CD1c-positive myeloid dendritic cell (primary cell): Measurements from ENCODE around the gene CBX5.
"Not testable (repeated sequence)": the region's sequence is repeated elsewhere in the genome, so short reads cannot be mapped to it uniquely, and the experiment has no call there.

Experiments
- DNase-seq: peaks from one replicate; pipeline ENCODE4 v3.0.0-alpha.2; 2016; ENCODE audit errors: extremely low spot score

The CBX5 gene

GRCh38 chr12:54279632-54280467 is at the start of gene CBX5:
Gene CBX5, minus strand, starts transcription at chr12:54280122. Its CDS starts 22,472 bp downstream, at chr12:54257650.
- DNase-seq, result peak; percentile 100

DNA sequence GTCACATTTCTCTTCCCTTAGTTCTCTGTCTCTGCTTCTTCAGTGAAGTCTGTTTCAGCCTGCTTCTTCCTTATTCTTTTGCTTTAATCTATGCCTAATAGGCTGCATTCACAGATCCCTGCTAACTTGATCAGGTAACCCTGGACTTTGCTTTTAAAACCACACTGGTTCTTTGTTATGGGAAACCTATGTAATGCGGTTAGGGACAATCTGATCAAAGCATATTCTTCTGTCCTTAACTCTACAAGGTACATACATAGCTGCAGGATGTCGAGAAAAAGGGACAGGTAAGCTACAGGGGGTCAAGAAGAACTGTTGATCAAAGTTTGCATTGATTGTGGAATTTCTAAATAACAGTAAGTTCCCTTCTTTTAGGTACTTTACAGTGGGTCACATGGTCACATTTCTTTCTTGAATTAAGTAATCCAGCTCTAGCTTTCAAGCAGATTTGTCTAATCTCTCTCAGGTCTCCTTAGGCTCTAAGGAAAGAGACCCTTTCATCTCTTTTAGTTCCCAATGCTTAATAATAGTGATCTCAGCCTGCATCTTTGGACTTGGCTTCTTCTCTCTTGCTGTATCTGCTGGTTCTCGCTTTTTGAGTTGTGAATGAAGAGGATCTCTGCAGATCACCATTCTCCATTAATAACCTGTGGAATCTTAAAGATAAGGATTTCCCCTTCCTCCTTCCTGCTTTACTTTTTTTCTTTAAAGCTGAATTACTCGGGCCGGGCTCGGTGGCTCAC is 48.8 kb upstream of the CBX5 start:
- DNase-seq, result no peak

GRCh38 chr12:54325442-54326109 is 45.7 kb upstream of the CBX5 start:
- not testable (repeated sequence) for DNase-seq

DNA sequence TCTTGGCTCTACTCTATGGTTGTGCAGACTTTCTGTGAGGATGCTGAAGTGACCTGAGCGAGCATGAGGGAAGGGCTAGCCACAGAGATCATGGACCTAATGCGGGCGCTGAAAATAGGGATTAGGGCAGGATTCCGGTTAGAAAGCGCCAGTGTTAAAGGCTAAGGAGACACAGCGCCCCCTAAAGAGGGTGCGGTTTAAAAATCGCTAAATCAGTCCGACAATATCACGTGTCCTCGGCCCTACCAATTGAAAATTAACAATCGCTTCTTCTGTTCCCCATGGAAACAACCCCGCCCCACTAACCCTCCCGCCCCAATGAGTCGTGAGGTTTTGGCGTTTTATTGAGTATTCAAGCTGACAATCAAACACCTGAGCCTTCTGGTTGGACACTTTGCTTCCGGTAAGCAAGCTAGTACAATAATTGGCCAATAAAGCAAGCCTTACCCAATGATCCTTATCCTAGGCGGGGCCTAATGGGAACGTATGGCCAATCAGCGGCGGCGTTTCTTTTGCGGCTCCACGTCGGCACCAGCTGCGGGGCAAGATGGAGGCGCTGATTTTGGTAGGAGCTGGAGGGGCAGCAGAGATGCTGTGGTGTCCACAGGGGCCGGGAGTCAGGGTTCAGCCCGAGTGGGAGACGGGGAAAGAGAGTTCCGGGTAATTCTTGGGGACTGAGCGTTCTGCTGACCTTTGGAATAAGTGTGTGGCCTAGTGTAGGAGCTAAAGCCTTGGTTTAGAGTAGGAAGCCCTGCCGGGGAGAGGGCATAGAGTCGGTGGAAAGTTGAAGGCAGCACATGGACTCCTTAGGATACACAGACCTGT is 44.9 kb upstream of the CBX5 start, which contains the start of gene COPZ1:
Gene COPZ1, plus strand, starts transcription at position 515 of the 825 bp plus-strand sequence. Its CDS starts 33 bp downstream, at position 548.
- DNase-seq, result peak; percentile 99

- no peak for DNase-seq
Observed at GRCh38 chr12:54321363-54321762, 41.4 kb upstream of the CBX5 start.

DNA sequence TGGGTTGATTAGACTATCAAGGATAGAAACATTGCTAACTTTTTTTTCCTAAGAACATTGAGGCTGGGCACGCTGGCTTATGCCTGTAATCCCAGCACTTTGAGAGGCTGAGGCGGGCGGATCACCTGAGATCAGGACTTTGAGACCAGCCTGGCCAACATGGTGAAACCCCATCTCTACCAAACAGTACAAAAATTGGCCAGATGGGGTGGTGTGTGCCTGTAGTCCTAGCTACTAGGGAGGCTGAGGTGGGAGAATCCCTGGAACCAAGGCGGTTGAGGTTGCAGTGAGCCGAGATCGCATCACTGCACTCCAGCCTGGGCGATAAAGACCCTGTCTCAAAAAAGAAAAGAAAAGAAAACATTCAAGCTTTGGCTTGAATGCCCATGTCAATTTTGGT is 32.4 kb upstream of the CBX5 start:
- not testable (repeated sequence) for DNase-seq

DNA sequence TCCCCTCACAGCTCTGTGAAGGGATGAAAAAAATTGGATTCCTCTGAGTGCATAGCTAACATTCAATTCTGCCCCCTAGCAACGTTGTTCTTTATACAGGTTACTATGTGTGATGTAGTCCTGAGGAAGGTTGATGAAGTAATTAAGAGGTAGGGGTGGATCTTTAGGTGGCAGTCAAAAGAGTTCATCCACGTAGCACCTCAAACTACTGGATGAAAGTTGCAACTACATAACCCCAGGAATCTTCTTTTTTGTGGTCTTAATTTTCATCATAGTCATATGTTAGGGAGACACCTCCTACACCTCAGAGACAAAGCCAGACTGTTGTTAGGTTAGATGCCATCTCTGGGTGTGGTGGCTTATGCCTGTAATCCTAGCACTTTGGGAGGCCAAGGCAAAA is 31.1 kb upstream of the CBX5 start:
- no peak for DNase-seq

DNA sequence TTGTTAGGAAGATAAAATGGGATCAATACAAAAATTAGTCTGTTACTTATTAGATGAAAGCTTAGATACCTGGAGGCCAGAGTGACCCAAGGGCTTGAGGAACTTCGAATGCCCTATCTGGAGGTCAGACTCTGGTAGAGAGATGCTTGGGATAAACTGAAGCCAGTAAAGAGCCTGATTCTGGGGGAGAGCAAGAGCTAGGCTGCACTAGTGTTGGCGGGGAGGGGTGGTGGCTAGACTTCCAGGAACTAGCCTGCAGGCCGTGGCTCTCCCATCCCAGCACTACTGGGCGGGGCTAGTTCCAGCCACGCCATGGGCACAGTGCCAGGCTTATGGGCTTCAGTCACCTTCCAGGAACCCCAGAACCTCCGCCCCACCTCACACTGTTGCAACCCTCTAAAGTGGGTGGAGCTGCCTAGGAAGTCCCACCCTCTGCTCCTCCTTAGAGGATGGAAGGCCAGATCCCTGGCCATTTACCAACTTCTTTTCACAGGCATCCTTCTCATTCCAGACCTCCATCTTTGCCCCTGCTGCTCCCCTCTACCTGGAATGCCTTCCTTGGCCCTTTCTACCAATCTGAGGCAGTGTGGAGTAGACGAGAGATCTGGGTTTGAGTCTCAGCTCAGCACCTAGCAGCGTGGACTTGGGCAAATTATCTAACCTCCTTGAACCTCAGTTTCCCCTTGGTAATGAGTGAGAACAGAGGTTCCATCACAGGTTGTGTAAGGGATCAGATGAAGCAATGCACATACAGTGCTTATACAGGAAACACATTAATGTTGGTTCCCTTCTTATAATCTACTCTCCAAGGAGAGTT is 27.2 kb upstream of the CBX5 start:
- DNase-seq, result peak; percentile 97

GRCh38 chr12:54304187-54304810 is 24.4 kb upstream of the CBX5 start:
- peak; percentile 86 for DNase-seq

GRCh38 chr12:54303640-54304039 is 23.7 kb upstream of the CBX5 start:
- DNase-seq, result no peak

DNA sequence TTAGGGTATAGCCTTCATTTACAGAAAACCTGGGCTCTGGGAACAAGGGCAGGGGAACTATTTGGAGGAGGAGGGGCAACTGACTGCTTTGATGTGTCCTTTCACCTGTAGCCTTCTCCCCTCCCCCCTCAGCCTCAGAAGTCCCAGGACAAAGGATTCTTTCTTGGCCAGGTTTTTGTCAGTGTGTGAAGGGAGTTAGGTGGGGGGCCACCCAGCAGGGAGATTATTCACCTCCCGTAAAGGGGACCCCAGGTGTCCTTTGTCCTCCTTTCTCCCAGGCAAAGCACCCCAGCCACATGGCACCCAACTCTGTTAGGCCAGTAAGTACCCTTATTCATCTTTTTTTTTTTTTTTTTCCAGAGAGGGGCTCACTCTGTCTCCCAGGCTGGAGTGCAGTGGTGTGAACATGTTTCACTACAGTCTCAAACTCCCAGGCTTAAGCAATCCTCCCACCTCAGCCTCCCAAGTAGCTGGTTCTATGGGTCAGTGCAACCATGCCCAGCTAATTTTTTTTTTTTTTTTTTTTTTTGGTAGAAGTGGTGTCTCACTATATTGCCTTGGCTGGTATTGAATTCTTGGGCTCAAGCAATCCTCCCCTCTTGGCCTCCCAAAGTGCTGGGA is 21.6 kb upstream of the CBX5 start:
- no peak for DNase-seq

- DNase-seq, result peak; percentile 67
Observed at GRCh38 chr12:54300732-54301427, 21.0 kb upstream of the CBX5 start, which contains the start of gene NFE2. Gene NFE2, minus strand, starts transcription at chr12:54301015. Its CDS starts 5,767 bp downstream, at chr12:54295248.

GRCh38 chr12:54300225-54300731 is 20.4 kb upstream of the CBX5 start:
- DNase-seq, result no peak

GRCh38 chr12:54299515-54300224 is 19.7 kb upstream of the CBX5 start:
- no peak for DNase-seq

- no peak for DNase-seq
Observed at GRCh38 chr12:54298904-54299303, 19.0 kb upstream of the CBX5 start.

DNA sequence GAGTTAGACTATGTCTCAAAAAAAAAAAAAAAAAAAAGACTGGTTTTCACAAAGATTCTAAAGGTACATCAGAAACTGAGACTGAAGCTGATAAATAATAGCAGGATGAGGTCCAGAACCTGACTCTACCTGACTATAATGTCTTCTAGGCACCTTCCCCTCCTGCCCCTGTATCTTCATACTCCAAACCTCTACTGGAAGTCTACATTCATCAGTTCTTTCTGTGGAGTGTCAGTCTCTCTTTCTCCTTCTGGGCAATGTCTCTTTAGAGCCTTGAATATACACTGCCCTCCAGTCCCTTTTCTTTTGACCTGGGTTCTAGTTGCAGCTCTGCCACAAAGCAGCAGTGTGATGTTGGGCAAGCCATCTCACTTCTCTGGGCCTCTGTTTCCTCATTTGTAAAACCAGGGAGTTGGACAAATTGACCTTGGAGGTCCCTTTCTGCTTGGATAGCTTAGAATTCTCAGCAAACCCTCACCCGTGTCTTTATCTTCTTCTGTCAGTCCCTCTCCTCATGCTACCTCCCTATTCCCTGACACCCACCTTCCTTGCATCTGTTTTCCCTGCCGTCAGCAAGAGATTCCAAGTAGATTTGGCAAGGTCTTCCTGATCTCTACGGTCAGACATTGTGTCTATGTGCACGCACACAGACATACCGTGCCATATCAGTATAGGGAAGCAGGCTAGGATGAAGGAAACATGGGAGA is 16.6 kb upstream of the CBX5 start:
- DNase-seq, result peak; percentile 41

GRCh38 chr12:54294953-54295566 is 15.1 kb upstream of the CBX5 start:
- DNase-seq, result no peak
